C4-2B (cell line): ENCODE results near the gene ZMYND19.

ENCODE experiments used
- ZFX ChIP-seq: fragments of 450-650 bp; IDR thresholded peaks from 2 replicates; pipeline ENCODE4 v1.6.1; 2017
- TF ChIP-seq, protein P1 (sequence below): fragments of 450-650 bp; conservative IDR thresholded peaks from 2 replicates; pipeline ENCODE4 v1.5.1; 2017; ENCODE audit warnings: mild to moderate bottlenecking

DNA sequence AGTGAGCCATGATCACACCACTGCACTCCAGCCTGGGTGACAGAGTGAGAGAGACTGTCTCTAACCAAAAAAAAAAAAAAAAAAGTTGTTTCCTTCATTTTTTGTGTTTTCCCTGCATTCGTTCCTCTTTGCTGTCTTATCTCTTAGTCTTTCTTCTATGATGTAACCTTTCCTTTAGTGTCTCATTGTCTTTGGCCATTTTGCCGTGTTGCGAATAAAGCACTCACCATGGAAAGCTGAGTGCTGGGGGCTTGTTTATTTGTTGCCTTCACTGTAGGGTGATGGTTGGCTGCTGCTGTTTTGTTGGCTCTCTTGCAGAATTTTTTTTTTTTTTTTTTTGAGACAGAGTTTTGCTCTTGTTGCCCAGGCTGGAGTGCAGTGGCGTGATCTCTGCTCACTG lies 36.2 kb upstream of the ZMYND19 start:
- TF ChIP-seq, protein P1, sequence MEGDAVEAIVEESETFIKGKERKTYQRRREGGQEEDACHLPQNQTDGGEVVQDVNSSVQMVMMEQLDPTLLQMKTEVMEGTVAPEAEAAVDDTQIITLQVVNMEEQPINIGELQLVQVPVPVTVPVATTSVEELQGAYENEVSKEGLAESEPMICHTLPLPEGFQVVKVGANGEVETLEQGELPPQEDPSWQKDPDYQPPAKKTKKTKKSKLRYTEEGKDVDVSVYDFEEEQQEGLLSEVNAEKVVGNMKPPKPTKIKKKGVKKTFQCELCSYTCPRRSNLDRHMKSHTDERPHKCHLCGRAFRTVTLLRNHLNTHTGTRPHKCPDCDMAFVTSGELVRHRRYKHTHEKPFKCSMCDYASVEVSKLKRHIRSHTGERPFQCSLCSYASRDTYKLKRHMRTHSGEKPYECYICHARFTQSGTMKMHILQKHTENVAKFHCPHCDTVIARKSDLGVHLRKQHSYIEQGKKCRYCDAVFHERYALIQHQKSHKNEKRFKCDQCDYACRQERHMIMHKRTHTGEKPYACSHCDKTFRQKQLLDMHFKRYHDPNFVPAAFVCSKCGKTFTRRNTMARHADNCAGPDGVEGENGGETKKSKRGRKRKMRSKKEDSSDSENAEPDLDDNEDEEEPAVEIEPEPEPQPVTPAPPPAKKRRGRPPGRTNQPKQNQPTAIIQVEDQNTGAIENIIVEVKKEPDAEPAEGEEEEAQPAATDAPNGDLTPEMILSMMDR = no peak
- no peak for TF ChIP-seq ZFX
